ENCODE data around the gene NEK6.

Gene NEK6

DNA sequence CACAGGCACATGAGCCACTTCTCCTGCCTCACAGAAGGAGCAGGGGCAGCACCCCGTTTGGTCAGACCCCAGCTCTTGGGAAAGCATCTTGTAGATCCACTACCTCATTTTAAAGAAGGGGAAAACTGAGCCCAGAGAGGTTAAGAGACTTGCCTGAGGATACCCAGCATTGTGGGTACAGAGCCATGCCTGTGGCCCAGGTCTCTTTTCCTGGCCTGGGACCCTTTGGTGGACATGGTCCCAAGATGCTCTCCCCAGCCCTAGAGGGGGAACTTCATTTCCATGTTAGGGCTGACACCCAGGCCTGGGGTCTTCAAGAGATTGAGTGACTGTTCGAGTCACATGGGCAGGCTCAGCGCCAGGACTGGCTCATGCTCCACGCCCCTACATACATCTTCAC, 64.2 kb downstream of the NEK6 start:
- no peak for DNase-seq (ENCODE audit: low read depth)

DNA sequence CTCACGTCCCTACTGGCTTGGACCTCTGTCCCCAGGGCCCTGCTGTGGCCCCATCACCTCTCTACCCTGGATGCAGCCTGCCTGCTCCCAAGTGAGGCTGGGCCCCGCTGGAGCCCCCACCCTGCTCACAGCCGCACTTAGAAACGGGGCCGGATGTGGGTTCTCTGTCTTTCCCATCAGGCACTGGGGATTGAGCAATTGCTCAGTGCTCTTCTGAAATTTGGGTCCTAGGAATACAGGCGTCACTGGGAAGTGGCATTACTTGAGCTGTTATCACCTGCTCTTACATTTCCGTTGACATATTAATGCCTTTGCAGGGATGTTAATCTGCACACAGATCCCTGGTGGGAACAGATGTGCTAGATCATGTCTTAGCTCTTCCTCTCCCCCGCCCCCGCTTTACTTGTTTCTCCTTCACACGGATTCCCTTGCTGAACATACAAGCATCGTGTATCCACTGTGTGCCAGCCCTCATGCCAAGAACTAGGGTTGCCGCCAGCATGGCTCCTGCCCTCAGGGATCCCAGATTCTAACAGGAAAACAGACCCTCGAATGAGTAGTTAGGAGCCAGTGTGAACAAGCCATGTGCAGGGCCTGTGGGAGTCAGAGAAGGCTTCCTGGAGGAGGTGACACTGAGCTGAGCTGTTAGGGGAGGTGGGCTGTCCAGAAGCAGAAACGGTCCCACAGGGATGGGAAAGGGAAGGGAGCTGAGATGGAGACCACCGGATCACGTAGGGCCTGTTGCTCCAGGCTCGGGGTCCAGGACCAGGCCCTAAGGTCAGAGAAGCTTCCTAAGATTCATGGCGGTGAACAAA, 65.1 kb downstream of the NEK6 start:
- DNase-seq (ENCODE audit: low read depth): no peak

DNA sequence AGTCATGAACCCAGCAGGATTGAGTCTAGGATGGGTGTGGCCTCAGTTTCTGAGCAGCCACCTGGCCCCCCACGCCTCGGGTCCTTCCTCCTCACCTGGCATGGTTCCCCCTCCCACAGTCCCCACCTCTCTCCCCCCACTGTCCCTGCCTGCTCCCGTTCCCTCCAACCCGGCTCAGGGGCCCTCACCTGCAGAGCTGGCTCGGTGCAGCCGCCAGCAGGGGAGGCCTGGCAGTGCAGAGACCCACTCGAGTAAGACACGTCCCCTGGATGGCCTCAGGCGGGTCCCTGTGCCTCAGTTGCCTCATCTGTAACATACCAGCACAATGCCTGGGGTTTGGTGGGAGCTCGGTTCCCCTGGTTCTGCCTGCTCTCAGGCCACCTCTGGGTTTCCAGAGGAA, 66.2 kb downstream of the NEK6 start:
- DNase-seq (ENCODE audit: low read depth): no peak

DNA sequence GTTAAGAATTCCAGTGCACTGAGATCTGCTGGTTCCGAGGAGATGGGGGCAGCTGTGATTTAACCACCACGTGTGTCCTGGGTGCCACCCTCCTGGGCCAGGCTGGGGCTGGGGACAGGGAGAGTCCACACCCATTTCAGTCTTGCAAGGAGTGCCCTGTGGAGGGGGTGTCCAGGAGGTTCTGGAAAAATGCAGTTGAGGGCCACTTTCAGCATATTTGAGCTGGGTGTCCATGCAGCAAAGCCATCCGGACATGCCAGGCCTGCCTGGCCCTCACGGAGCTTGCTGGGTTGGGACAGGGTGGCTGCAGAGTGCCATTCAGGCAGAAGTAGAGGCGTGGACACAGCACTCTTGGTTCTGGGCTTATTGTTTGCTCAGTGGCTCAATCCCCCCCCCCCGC, 68.1 kb downstream of the NEK6 start:
- DNase-seq (ENCODE audit: low read depth): no peak

DNA sequence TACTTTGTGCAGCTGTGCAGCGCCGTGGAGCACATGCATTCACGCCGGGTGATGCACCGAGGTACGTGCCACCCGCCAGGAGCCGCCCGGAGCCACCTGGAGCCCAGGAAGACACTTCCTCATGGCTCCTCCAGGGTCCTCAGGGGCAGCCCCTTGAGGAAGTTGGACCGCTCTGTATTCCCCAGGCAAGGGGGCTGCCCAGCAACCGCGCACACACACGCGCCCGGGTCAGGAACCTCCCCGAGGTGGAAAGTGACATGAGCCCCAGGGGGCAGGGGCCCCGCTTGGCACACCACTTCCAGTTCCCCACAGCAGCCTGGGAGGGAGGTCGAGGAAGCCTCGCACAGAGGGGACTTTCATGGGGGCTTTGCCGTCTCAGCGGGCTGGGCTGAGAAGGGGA, 68.6 kb downstream of the NEK6 start:
- no peak for DNase-seq (ENCODE audit: low read depth)

DNA sequence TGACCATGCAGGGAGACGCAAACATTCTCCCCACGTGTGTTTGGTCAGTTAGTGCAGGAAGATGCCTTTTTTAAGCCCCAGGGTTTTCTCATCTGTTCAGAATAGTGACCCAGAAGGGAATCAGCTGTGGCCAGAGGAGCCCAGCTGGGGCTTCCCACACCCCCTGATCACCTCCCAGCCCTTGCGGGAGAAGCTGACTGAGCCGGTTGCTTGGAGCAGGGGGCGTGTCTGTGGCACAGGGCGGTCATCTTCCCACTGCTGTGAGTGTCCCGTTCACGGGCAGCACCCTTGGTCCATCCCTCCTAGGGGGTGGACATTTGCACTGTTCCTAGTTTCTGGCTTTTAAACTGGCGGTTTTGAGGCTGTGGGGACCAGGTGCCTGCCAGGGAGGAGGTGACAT, 69.7 kb downstream of the NEK6 start:
- no peak for DNase-seq (ENCODE audit: low read depth)

DNA sequence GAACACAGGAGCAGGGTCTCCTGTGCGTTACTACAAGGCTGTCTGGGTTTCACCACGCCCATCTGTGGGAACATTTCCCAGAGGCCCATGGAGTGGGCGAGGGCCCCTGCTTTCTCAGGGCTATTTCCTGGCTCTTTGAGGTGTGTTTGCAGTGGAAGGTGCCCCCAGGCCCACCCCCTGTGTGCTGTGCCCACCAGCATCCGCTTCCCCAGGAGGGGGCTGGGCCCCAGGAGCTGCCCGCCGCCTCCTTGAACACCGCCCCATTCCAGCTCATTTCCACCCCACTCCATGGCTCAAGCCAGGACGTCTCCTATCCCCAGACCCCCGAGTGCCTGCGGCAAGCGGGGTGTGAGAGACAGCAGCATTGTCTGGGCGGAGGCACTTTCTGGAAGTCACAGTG, 70.5 kb downstream of the NEK6 start:
- no peak for DNase-seq (ENCODE audit: low read depth)

DNA sequence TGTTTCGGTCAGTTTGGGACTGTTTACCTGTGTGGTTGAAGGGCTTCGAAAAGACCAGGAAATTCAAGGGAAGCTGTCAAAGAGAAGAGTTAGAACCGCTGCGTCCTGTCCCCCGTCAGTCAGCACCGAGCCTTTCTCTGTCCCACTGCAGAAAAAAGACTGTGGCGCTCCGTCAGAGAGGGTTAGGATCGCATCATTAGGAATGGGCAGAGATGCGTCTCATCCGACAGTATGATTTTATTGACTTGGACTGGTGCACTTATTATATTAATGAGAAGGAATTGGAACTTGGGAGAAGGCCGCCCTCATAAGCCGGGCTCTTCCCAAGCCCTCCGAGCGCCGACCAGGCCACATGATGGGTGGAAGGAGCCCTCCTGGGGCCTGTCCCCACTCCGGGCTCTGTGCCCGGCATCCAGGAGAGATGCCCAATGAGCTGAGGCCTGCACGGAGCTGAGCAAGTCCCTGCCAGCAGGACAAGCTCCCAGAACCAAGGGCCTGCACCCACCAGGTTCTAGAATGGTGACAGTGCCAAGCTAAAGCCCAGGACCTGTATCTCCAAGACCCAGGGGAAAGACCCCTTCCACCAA, 71.5 kb downstream of the NEK6 start:
- DNase-seq (ENCODE audit: low read depth): no peak

DNA sequence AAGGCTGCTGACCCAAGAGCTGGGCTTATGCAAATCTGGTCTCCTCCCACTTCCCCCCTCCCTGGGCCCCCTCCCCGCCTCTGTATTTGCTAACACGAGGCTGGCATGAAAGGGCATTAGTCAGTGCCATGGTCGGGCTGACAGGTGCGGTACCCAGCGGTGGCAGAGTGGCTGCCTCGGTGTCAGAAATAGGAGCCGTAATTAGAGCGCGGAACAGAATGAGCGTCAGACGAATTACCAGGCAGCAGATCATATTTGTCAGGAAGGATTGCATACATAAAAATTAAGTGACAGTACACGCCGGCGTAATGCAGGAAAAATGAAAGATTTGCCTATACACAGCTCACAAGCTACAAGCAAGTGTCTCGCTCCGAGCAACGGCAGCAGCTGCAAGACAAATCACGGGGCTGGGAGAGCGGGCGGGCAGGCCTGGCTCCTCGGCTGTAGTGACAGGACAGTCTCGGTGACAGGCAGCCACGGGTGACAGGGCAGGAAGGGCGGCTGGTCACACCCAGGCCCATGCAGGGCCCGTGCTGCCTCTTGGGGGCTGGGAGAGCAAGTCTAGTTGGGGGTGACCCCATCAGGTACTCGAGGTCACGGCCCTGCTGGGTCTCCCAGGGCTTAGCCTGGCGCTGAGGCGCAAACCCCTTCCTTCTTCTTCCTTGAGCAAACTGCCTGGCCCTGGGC, 72.4 kb downstream of the NEK6 start:
- DNase-seq (ENCODE audit: low read depth): no peak

DNA sequence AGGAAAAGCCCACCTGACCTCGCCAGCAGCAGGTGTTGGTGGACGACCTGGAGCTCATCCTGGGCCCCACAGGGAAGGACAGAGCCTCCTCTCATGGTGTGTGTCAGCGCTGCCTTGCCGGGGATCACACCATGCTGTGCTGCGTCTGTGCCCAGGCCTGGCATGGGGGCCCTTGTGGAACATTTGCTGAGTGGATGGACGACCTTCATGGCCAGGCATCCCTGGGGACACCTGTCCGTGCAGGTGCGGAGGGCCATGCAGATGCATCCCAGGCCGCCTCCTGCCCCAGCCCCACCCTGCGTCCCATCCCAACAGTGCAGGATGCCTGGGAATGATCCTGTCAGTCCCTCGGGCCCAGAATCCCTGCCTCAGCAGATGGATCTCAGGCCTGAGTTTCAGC, 73.8 kb downstream of the NEK6 start:
- no peak for DNase-seq (ENCODE audit: low read depth)

DNA sequence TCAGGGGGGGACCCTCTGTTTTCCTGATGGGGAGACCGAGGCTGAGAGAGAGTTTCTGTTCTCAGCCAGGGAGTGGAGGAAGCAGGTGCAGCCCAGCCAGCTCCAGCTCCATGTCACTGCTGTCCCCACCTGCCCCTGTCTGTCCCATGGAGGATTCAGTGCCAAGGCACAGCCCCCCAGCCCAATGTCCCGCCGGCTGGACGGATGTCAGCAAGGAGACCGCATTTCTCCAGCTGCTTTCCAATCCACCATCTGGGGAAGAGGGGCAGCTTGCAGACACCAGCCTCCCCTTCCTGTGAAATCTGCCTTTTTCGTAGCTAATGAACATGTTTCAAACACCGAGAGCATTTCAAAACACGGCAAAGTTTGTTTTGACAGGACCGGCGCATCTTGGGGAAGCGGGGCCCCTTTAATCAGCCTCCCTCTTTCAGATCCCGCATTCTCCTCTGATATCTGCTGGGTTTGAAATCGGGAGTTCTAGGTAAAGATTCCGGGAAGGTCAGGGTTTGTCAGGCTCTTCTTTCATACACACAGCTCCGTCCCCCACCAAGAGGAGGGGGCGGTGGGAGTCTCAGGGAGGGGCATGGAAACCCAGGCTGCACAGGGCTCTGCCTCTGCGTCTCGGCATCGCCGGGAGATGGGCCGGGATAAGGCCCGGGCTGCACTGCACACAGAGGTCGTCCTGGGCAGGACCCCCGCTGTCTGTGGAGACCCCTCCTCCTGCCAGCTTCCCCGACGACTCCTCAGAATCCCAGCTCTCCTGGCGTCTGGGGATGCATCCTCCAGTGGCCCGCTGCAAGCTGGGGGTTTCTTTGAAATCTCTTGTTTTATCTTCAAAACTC, 74.8 kb downstream of the NEK6 start:
- DNase-seq (ENCODE audit: low read depth): no peak

DNA sequence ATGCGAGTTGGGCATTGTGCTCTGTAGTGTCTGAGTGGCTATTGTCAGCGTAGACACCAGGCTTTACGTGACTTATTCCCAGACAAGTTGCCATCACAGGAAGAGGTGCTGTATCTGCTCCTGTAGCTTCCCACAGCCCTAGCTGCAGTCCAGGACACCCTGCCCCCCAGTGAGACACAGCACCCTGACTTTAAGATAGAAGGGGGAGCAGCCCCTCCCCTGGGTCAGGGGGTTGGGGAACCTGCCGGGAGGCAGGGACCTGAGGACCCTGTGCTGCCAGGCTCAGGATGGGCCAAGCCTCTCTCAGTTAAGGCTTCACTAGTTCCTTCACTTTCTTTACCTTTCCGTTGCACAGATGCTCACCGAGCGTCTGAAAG, 75.4 kb downstream of the NEK6 start:
- DNase-seq (ENCODE audit: low read depth): no peak

DNA sequence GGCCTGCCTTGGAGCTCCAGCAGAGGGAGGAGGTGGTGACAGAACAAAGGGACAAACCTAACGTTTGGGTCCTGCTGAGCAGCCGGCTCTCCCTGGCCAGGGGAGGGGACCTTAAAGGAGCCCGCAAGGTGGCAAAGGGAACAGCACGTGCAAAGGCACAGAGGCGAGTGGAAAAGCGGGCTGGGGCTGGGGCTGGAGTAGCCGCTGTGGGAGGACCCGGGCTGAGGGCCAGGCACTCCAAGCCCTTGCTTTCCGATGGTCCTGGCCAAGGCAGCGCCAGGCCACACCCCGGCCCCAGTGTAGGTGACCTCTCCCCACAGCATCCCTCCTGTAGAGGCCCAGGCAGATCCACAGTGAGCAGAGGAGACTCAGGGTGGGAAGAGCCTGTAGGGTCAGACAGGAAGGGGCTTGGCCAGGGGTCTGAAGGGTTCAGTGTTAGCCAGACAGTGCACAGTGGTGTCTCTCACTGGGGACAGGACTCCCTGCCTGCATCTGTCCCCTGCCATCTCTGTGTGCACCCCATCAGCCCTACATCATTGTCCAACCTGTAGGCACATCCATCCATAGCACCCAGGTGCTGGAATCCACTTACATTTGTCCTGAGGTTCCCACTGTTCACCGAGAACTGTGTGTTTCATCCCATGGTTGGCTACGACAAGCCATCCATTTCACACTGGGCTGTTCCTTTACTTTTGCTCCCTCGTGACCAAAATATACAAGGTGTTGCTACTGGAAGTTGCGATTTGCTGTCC, 77.0 kb downstream of the NEK6 start:
- no peak for DNase-seq (ENCODE audit: low read depth)

DNA sequence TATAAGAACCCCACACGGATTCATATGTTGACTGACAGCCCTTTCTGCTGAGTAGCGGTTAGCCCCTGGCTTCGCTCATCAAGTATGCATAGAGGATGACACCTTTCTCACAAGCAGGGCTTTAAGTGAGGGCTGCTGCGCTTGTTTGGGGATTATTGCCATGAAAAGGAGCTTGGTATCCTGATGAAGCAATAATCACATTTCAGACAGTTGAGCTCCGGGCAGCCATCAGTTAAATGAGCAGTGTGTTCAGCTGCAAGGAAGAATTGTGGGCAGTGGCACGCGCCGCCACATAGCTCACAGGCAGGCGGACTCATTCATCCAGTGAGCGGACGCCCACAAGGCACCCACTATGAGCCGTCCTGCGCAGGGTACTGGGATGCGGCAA, 77.6 kb downstream of the NEK6 start:
- DNase-seq (ENCODE audit: low read depth): no peak

DNA sequence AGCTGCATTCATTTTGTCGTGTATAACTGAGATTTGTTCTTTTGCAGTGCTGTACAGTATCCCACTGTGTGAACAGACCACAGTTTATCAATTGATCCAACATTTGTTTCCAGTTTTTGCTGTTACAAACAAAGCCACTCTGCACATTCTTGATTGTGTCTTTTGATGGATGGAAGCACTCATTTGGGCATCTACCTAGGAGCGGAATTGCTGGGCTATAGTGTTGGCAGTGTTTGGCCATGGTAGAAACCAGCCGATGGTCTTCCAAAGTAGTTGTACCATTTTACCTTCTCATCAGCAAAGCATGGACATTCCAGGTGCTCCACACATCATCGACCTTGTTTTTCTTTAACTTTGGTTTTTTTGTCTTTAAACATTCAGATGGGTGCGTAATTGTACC, 79.8 kb downstream of the NEK6 start:
- DNase-seq (ENCODE audit: low read depth): no peak

DNA sequence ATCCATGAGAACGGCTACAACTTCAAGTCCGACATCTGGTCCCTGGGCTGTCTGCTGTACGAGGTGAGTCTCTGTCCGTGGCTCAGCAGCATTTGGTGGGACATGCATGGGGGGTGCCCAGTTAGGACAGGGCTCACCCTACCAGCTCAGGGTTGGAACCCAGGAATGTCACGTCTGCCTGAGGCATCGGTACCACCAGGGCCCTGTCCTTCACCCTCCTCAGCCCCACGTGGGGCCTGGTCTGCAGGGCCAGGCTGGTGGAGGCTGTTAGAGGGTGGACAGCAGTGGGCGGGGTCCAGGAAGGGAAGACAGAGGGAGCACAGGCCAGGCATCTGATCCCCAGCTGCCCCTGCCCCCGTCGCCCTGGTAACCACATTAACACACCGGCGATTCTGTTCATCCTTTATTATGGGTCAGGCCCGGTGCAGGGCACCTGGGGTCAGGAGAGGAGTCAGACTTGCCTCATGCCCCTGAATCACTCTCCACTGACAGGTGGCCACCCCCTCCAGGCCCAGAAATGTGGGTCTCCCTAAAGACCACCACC, 81.9 kb downstream of the NEK6 start:
- DNase-seq (ENCODE audit: low read depth): no peak

DNA sequence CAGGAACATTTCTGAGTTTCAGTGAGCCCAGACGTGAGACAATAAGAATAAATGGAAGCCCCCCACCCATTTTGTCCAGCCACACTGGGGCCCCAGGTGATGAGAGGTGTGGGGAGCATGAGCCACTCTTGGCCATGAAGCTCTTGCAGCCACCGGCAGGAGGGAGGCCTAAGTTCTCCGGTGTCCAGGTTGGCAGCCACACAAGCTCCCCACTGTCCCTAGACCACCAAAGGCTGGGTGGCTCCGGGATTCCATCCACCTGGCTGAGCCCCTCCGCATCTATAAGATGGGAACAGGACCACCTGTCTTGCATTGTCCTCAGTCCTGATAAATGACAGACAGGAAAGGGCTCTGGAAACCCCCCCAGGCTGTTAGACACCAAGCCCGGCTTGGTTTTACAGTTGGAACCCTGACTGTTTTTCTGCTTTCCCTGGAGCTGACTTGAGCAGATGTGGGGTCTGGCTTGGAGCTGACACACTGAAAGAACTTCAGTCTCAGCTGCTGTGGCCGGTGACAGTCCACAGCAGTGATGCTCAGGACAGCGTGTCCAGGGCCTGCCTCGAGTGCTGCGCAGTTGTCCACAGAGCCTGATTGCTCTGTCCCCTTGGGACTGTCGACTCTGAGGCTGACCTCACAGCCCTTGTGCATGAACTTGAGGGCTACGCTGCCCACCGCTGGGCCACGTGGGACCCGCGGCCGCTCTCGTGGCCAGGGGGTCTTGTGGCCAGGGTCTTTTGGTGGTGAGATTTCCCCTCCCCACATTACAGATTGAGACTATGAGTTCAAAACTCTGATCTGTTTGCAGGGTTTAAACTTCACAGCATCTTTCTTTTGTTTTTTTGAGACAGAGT, 82.7 kb downstream of the NEK6 start:
- no peak for DNase-seq (ENCODE audit: low read depth)

DNA sequence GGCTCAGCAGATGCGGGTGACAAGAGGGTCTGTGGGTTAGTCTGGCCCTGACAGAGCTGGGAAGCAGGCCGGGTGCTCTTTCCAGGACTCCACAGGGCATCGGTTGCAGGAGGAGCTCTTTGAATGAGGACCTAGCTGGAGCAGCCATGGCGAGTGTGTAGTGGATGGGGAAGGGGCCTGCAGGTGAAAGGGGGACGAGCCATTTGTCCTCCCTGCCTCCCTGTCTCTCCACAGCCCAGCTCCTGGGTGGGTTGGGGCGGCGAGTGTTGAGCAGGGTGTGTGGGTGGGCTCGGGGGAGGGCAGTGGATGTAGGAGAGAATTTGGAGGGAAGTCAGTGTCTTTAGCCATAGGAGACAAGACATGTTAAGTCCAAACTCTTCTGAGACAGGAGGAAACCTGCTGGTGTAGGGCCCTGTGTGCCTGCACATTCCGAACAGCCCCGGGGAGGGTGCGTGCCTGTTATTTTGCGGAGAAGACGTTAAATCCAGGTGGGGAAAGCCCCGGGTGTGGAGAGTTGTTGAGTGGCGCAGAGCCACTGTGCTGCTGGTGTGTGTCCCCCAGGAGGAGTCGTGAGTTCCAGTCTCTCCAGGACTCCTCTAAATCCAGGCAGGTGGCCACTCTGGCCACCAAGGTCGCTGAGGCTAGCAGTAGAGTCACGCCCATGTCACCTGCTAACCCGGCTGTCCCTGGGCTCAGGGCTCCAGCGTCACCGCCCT, 83.9 kb downstream of the NEK6 start:
- no peak for DNase-seq (ENCODE audit: low read depth)

DNA sequence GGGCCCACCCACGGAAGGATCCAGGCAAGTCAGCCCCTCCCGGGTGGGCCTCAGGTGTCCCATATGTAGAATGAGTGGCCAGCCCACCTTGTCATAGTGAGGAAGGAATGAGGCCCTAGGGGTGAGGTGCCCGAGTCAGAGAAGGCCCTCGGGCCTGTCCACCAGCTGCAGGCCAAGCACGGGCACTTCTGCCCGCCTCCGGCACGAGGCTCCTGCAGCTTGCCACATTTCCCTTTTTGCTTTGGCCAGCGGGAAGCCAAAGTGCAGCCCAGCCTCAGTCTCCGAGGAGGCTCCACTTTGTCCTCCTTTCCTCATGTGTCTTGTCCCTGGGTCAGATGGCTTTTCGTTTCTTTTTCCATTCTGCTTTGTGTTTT, 84.6 kb downstream of the NEK6 start:
- DNase-seq (ENCODE audit: low read depth): no peak

Measured in stimulated activated CD8-positive, alpha-beta memory T cell treated with anti-CD3 and anti-CD28 coated beads, Interleukin-12 subunit alpha, Interleukin-12 subunit beta, amount 100 ng/mL, for 4 hours (primary cell).